Natural killer cell (primary cell): Measurements from ENCODE around the gene GSE1. TPM values are rescaled to one million over a fixed set of nuclear protein-coding genes. Genes with fewer than 3 reads are reported as not detected.
A peak's percentile ranks its signal among the peaks of the same experiment; 100 is the strongest.

Source experiments
- ATAC-seq, 3 donors: fragments of 150-1000 bp in 2 of 3; fragments of 200-7000 bp in 1 of 3; cut with Tn5 transposase; 1 replicate in 1 of 3; 2 replicates in 2 of 3; pipeline ENCODE4 v1.10.0; 2021; ENCODE audit warnings: mild to moderate bottlenecking in 2 of 3, moderate library complexity in 2 of 3
- DNase-seq, 2 donors: peaks; one replicate each; pipeline versions ENCODE4 v3.0.0 to v3.0.0-alpha.2; 2013 to 2021; ENCODE audit warnings: mixed read lengths in 1 of 2
- H3K27ac ChIP-seq: one replicate; pipeline ENCODE4 v1.5.1; 2013; ENCODE audit warnings: mild to moderate bottlenecking, low read length
- H3K27me3 ChIP-seq: one replicate; pipeline ENCODE4 v1.6.1; 2013; ENCODE audit warnings: low read length; ENCODE audit not compliant: control insufficient read depth, insufficient read depth
- H3K36me3 ChIP-seq: one replicate; pipeline ENCODE4 v1.6.1; 2013; ENCODE audit warnings: low read length; ENCODE audit not compliant: control insufficient read depth, insufficient read depth
- H3K4me1 ChIP-seq: one replicate; pipeline ENCODE4 v1.6.1; 2013; ENCODE audit warnings: low read length; ENCODE audit not compliant: control insufficient read depth, insufficient read depth
- H3K4me3 ChIP-seq: one replicate; pipeline ENCODE4 v1.5.1; 2013; ENCODE audit warnings: low read length
- H3K9me3 ChIP-seq: one replicate; pipeline ENCODE4 v1.6.1; 2013; ENCODE audit warnings: low read length; ENCODE audit not compliant: control insufficient read depth, insufficient read depth
- H3K27ac Mint-ChIP-seq, 2 donors: one replicate each; pipeline ENCODE4 v1.8.0; 2022; ENCODE audit warnings: mild to moderate bottlenecking in 2 of 2, mixed read lengths in 2 of 2, moderate library complexity in 1 of 2
- H3K27me3 Mint-ChIP-seq, 2 donors: one replicate each; pipeline ENCODE4 v1.8.0; 2022; ENCODE audit warnings: low read depth in 2 of 2, mixed read lengths in 2 of 2
- H3K36me3 Mint-ChIP-seq: one replicate; pipeline ENCODE4 v1.8.0; 2022; ENCODE audit warnings: mixed read lengths
- H3K4me1 Mint-ChIP-seq, 2 donors: one replicate each; pipeline ENCODE4 v1.8.0; 2022; ENCODE audit warnings: mixed read lengths in 2 of 2
- H3K4me3 Mint-ChIP-seq: one replicate; pipeline ENCODE4 v1.8.0; 2022; ENCODE audit warnings: mild to moderate bottlenecking, moderate library complexity, mixed read lengths
- H3K9me3 Mint-ChIP-seq, 2 donors: one replicate each; pipeline ENCODE4 v1.8.0; 2022; ENCODE audit warnings: mixed read lengths in 2 of 2
- CTCF ChIP-seq: fragments of 200-600 bp; IDR thresholded peaks from one replicate; pipeline ENCODE4 v1.8.0; 2022; ENCODE audit warnings: antibody characterized with exemption
- WGBS: methylation state at CpG from one replicate; pipeline ENCODE4 v1.1.7; 2013; ENCODE audit warnings: missing lambda C conversion rate; ENCODE audit not compliant: insufficient coverage; 5-methylcytosine and 5-hydroxymethylcytosine counted together
- intact Hi-C: fragments of 100-400 bp; cut with micrococcal nuclease; formaldehyde crosslinking; loops from one replicate; pipeline ENCODE4 v1.14.2; 2022
- total RNA-seq, 4 donors: library from RNA; stranded (reverse); fragments of 120-200 nt in 1 of 4; gene quantifications; one replicate each; pipeline versions ENCODE4 v1.2.3 to v1.2.4, GENCODE V29; 2013 to 2022

GSE1 gene
- total RNA-seq, 3 donors from 2014 or later (not counting 1 experiment from before 2014, with no cell fraction given) = 232 to 277 (median 233) TPM

- DNase-seq = no peak
- H3K9me3 Mint-ChIP-seq = no peaks in the 10 kb centered on the region
These were observed 10.5 kb upstream of the GSE1 start for GRCh38 chr16:85602402-85603202.

GRCh38 chr16:85603203-85603755, 9.8 kb upstream of the GSE1 start:
- intact Hi-C loops = no loop called here
- Histone ChIP-seq H3K9me3 (no peaks in the 10 kb centered on the region), H3K27ac (no peak overlapping the region), H3K4me1 (peaks cover 57% of the 10 kb centered on the region), H3K4me3 (no peak overlapping the region), H3K36me3 (peaks cover 3% of the 10 kb centered on the region), H3K27me3 (no peaks in the 10 kb centered on the region)
- ATAC-seq = no peak
- no peak overlapping the region for H3K4me3 Mint-ChIP-seq
- H3K36me3 Mint-ChIP-seq = no peaks in the 10 kb centered on the region
- peak overlapping the region; percentile 42 to 48 for H3K27ac Mint-ChIP-seq
- WGBS = 75% methylated on average over 12 of the region's 12 CpGs
- DNase-seq = no peak
- TF ChIP-seq CTCF = no peak
- H3K27me3 Mint-ChIP-seq = no peaks in the 10 kb centered on the region
- no peaks in the 10 kb centered on the region for H3K9me3 Mint-ChIP-seq
- peaks cover 20 to 79% of the 10 kb centered on the region in 2 donors for H3K4me1 Mint-ChIP-seq

More at GRCh38 chr16:85602402-85603202, 10.5 kb upstream of the GSE1 start:
- Mint-ChIP-seq H3K36me3 (no peaks in the 10 kb centered on the region), H3K27me3 (no peaks in the 10 kb centered on the region), H3K4me3 (no peak overlapping the region), H3K27ac (peak overlapping the region; percentile 42 to 48), H3K4me1 (peaks cover 27 to 79% of the 10 kb centered on the region in 2 donors)
- H3K36me3 ChIP-seq = peaks cover 4% of the 10 kb centered on the region
- WGBS = 84% methylated on average over 24 of the region's 24 CpGs
- H3K4me1 ChIP-seq = peaks cover 51% of the 10 kb centered on the region
- ATAC-seq = no peak
- H3K27ac ChIP-seq = no peak overlapping the region
- no peak overlapping the region for H3K4me3 ChIP-seq
- intact Hi-C loops = no loop called here
- no peak for TF ChIP-seq CTCF
- no peaks in the 10 kb centered on the region for H3K27me3 ChIP-seq
- H3K9me3 ChIP-seq = no peaks in the 10 kb centered on the region

GRCh38 chr16:85604145-85604705, 8.9 kb upstream of the GSE1 start:
- no peaks in the 10 kb centered on the region for H3K9me3 Mint-ChIP-seq
- Histone ChIP-seq H3K36me3 (no peaks in the 10 kb centered on the region), H3K4me1 (peaks cover 65% of the 10 kb centered on the region), H3K9me3 (no peaks in the 10 kb centered on the region), H3K27ac (no peak overlapping the region), H3K27me3 (no peaks in the 10 kb centered on the region), H3K4me3 (no peak overlapping the region)
- peak overlapping the region in 1 of 2 donors; percentile 48 for H3K27ac Mint-ChIP-seq
- 95% methylated on average over 8 of the region's 11 CpGs for WGBS
- TF ChIP-seq CTCF = no peak
- no peaks in the 10 kb centered on the region for H3K36me3 Mint-ChIP-seq
- intact Hi-C loops = no loop called here
- no peak for ATAC-seq
- no peak for DNase-seq
- H3K4me3 Mint-ChIP-seq = no peak overlapping the region
- H3K27me3 Mint-ChIP-seq = no peaks in the 10 kb centered on the region
- peaks cover 22 to 79% of the 10 kb centered on the region in 2 donors for H3K4me1 Mint-ChIP-seq
